Measurements from ENCODE around the gene LYST.

The LYST gene

GRCh38 chr1:235820061-235820460, 46.6 kb downstream of the LYST start:
- TF ChIP-seq, protein P1, sequence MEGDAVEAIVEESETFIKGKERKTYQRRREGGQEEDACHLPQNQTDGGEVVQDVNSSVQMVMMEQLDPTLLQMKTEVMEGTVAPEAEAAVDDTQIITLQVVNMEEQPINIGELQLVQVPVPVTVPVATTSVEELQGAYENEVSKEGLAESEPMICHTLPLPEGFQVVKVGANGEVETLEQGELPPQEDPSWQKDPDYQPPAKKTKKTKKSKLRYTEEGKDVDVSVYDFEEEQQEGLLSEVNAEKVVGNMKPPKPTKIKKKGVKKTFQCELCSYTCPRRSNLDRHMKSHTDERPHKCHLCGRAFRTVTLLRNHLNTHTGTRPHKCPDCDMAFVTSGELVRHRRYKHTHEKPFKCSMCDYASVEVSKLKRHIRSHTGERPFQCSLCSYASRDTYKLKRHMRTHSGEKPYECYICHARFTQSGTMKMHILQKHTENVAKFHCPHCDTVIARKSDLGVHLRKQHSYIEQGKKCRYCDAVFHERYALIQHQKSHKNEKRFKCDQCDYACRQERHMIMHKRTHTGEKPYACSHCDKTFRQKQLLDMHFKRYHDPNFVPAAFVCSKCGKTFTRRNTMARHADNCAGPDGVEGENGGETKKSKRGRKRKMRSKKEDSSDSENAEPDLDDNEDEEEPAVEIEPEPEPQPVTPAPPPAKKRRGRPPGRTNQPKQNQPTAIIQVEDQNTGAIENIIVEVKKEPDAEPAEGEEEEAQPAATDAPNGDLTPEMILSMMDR (IDR thresholded peaks at IDR 0.05; ENCODE audit: extremely low read depth, insufficient read depth, missing control alignments) = no peak
- in situ Hi-C loops (cut with MboI; ENCODE audit: low pct_unique_long_range_greater_than_20kb, low sequenced_read_pairs, unreplicated experiment) = no loop called here
- no peak for DNase-seq (ENCODE audit: low spot score)

DNA sequence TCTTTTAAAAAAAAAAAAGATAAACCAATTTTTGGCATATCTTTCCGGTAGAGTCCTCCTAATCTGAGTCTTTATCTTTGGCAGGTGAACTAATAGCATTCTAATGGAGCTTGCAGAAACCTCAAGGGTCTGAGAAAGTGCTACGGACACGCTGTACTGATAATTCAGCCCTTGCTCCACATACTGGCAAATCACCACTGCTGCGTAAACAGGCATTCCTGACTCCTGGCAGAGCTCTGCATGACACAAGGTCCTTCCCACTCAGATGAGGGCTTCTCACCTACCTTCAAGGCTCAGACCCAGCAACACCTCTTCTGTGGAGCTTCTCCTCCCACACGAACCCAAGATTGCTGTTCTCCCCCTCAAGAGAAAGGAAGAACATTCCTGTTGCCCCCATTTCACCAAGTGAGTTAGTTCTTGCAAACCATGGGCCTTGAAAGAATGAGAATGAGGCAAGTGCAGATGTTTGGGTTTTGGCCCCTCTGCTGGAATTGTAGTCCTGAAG, 48.0 kb downstream of the LYST start:
- TF ChIP-seq, protein P1 (IDR thresholded peaks at IDR 0.05; ENCODE audit: extremely low read depth, insufficient read depth, missing control alignments) = no peak
- DNase-seq (ENCODE audit: low spot score) = no peak
- in situ Hi-C loops (cut with MboI; ENCODE audit: low pct_unique_long_range_greater_than_20kb, low sequenced_read_pairs, unreplicated experiment) = no loop called here

GRCh38 chr1:235817101-235817728, 49.5 kb downstream of the LYST start:
- TF ChIP-seq, protein P1 (IDR thresholded peaks at IDR 0.05; ENCODE audit: extremely low read depth, insufficient read depth, missing control alignments) = no peak
- in situ Hi-C loops (cut with MboI; ENCODE audit: low pct_unique_long_range_greater_than_20kb, low sequenced_read_pairs, unreplicated experiment) = no loop called here
- no peak for DNase-seq (ENCODE audit: low spot score)

GRCh38 chr1:235809688-235810397, 56.9 kb downstream of the LYST start:
- TF ChIP-seq, protein P1 (IDR thresholded peaks at IDR 0.05; ENCODE audit: extremely low read depth, insufficient read depth, missing control alignments) = no peak
- in situ Hi-C loops (cut with MboI; ENCODE audit: low pct_unique_long_range_greater_than_20kb, low sequenced_read_pairs, unreplicated experiment) = no loop called here
- no peak for DNase-seq (ENCODE audit: low spot score)

- DNase-seq (ENCODE audit: low spot score) = no peak
- in situ Hi-C loops (cut with MboI; ENCODE audit: low pct_unique_long_range_greater_than_20kb, low sequenced_read_pairs, unreplicated experiment) = no loop called here
- TF ChIP-seq, protein P1 (IDR thresholded peaks at IDR 0.05; ENCODE audit: extremely low read depth, insufficient read depth, missing control alignments) = no peak
These were observed 58.5 kb downstream of the LYST start for GRCh38 chr1:235808223-235808622.

DNA sequence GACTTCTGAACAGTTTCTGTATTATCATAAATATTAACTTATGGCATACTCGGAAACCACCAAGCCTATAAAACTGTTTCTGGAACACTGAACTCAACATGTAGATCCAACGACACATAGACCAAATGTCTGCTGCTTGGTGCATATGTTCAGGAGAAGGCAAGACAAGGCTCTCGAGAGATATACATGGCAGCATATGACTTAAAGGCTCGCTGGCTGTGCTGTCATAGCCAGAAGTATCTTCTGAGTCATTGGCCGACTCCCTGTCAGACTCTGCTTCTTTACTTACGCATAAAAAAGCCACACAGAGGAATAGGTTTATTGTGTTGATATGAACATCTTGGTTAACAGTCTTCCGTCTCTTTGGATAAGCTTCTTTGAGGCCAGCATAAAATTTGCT, 60.6 kb downstream of the LYST start:
- in situ Hi-C loops (cut with MboI; ENCODE audit: low pct_unique_long_range_greater_than_20kb, low sequenced_read_pairs, unreplicated experiment) = no loop called here
- no peak for DNase-seq (ENCODE audit: low spot score)
- TF ChIP-seq, protein P1 (IDR thresholded peaks at IDR 0.05; ENCODE audit: extremely low read depth, insufficient read depth, missing control alignments) = no peak
